ENCODE data around the gene METTL2B.

METTL2B gene

DNA sequence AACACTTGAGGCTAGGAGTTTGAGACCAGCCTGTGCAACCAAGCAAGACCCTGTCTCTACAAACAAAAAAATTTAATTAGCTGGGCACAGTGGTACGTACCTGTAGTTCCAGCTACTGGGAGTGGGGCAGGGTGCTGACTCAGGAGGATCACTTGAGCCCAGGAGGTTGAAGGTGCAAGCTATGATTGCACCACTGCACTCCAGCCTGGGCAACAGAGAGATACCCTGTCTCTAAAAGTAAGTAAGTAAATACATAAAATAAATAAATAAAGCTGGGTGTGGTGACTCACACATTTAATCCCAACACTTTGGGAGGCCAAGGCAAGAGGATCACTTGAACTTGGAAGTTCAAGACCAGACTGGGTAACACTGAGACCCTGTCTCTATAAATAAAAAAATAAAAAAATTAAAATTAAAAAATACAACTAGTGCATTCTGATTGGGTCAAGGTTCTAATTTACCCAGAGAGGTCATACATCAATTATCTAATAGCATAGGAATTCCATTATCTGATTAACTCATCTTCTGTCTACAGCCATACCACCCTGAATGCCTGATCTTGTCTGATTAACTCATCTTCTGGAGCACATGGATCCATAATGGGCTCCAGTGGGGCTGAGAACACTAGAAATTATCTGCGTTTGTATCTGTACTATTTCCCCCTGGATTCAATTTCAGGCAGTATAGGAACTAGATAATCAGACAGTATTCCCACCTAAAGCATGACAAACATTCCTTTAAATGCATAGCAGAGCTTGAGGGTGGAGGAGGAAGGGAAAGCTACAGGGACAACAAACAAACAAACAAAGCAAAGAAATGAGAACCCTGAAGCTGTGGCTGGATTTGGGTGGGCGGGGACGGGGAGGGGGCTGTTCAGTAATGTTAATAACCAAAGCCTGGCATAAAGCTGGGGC is 41.9 kb upstream of the METTL2B start:
- intact Hi-C loops (cut with DNase I; ENCODE audit: low total_unique reads): no loop called here
- Histone ChIP-seq H3K4me1 (no peaks in the 10 kb centered on the region), H3K4me3 (no peak overlapping the region), H3K9me3 (no peaks in the 10 kb centered on the region), H3K36me3 (no peaks in the 10 kb centered on the region), H3K27ac (no peak overlapping the region), H3K27me3 (peaks cover 0 to 18% of the 10 kb centered on the region in 2 donors)
- no peak for DNase-seq
- TF ChIP-seq, protein P1, sequence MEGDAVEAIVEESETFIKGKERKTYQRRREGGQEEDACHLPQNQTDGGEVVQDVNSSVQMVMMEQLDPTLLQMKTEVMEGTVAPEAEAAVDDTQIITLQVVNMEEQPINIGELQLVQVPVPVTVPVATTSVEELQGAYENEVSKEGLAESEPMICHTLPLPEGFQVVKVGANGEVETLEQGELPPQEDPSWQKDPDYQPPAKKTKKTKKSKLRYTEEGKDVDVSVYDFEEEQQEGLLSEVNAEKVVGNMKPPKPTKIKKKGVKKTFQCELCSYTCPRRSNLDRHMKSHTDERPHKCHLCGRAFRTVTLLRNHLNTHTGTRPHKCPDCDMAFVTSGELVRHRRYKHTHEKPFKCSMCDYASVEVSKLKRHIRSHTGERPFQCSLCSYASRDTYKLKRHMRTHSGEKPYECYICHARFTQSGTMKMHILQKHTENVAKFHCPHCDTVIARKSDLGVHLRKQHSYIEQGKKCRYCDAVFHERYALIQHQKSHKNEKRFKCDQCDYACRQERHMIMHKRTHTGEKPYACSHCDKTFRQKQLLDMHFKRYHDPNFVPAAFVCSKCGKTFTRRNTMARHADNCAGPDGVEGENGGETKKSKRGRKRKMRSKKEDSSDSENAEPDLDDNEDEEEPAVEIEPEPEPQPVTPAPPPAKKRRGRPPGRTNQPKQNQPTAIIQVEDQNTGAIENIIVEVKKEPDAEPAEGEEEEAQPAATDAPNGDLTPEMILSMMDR (IDR thresholded peaks at IDR 0.05): no peak

DNA sequence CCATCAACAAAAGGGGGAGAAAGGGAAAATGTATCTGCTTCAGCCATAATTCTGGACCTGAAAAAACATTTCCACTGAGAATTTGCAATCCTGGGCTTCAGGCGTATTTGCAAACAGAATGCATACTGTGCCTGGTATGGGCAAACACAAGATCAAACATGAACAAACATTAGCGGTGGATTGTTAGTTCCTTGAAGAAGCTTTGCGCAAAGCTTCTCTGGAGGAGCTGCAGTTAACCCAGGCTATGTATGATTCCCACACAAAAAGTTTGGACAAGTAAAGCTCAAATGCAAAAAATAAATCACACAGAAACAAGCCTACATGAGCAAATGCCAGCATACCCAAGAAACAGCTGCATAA is 41.2 kb upstream of the METTL2B start:
- DNase-seq: no peak
- H3K36me3 ChIP-seq: no peaks in the 10 kb centered on the region
- no peak overlapping the region for H3K4me3 ChIP-seq
- H3K27ac ChIP-seq: no peak overlapping the region
- TF ChIP-seq, protein P1 (IDR thresholded peaks at IDR 0.05): no peak
- H3K9me3 ChIP-seq: no peaks in the 10 kb centered on the region
- H3K27me3 ChIP-seq: peaks cover 0 to 13% of the 10 kb centered on the region in 2 donors
- no peaks in the 10 kb centered on the region for H3K4me1 ChIP-seq
- intact Hi-C loops (cut with DNase I; ENCODE audit: low total_unique reads): no loop called here

DNA sequence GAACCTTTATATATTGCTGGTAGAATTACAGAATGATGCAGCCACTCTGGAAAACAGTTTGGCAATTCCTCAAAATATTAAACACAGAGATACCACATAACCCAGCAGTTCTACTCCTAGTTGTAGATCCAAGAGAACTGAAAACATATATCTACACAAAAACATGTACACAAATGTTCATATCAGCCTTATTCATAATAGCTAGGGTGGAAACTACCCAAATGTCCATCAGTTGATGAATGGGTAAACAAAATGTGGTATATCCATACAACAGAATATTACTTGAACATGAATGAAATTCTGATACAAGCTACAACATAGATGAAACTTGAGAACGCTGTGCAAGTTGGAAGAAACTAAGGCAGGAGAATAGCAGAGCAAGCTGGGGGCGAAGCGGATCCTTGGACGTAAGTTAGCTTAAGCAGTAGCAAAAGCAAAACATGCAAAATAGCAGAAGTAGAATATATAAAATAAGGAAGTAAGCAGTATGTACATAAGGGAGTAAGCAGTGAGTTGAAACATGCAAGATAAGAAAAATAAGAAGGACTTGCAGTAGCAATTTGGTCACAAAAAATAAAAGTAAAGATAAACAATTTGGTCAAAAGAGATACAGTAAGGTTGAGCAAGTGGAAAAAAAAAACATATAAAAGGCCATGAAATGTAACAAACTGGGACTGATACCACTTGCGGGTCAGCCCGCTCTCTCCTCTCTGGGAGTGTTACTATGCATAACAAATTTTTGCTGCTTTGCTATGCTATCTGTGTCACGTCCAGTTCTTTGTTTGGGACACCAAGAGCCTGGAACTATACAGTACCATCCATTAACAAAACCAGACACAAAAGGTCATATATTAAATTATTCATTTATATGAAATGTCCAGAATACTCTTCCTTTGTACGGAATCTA is 38.9 kb upstream of the METTL2B start:
- H3K4me1 ChIP-seq: no peaks in the 10 kb centered on the region
- peaks cover 0 to 3% of the 10 kb centered on the region in 2 donors for H3K27me3 ChIP-seq
- TF ChIP-seq, protein P1 (IDR thresholded peaks at IDR 0.05): no peak
- H3K36me3 ChIP-seq: no peaks in the 10 kb centered on the region
- H3K9me3 ChIP-seq: no peaks in the 10 kb centered on the region
- no peak overlapping the region for H3K4me3 ChIP-seq
- H3K27ac ChIP-seq: no peak overlapping the region
- intact Hi-C loops (cut with DNase I; ENCODE audit: low total_unique reads): no loop called here
- DNase-seq: no peak

DNA sequence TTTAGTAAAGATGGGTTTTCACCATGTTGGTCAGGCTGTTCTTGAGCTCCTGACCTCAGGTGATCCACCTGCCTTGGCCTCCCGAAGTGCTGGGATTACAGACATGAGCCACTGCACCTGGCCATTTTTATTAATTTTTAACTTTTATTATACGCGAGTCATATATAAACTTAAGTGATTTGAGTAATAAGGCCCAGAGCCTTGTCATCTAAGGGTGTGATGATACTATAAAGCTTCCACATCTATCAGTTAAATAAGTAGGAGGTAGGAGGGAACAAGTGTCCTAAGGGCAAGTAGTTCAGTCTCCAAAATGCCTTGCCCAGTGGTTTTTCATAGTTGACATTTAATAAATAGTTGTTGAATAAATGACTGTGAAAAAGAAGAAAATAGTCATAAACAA is 34.2 kb upstream of the METTL2B start:
- Histone ChIP-seq H3K36me3 (no peaks in the 10 kb centered on the region), H3K9me3 (no peaks in the 10 kb centered on the region), H3K4me1 (peaks cover 0 to 7% (median 3%) of the 10 kb centered on the region in 4 donors), H3K27me3 (no peaks in the 10 kb centered on the region), H3K27ac (no peak overlapping the region), H3K4me3 (no peak overlapping the region)
- TF ChIP-seq, protein P1 (IDR thresholded peaks at IDR 0.05): no peak
- intact Hi-C loops (cut with DNase I; ENCODE audit: low total_unique reads): no loop called here
- no peak for DNase-seq

DNA sequence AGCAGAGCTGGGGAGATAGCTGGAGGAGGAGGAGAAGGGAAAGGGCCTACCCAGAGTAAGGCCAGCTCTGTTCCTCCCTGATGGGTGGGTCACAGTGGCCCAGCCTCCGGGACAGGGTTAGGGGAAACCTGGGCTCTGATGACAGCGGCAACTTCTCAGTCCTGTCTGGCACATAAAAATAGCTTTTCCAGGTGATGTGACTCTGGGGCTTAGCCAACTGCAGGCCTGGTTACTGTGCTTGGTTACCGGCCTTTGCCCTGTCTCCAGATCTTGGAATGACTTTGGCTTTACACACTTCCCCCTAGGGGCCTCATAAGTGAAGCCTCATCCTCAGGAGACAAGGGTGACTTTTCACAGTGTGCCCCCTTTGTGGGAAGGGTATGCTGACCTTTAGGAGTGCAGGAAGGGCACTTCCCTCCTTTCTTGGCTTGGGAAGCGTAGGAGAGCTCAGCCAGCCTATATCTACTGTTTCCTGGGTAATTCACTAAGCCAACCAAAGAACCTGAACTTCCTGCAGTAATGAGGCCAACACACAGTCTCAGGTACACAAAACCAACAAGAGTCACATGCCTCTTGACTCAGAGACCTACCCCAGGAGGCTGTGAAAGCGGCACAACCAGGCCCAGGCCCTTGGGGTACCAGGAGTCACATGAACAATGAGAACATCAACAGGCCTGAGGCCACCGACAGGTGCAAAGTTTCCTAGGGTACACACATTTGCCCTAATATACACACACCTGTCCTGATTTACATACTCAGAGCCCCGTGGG is 32.5 kb upstream of the METTL2B start:
- no peak for DNase-seq
- intact Hi-C loops (cut with DNase I; ENCODE audit: low total_unique reads): no loop called here
- H3K36me3 ChIP-seq: no peaks in the 10 kb centered on the region
- no peaks in the 10 kb centered on the region for H3K27me3 ChIP-seq
- H3K4me1 ChIP-seq: peaks cover 0 to 7% (median 3%) of the 10 kb centered on the region in 4 donors
- no peak overlapping the region for H3K27ac ChIP-seq
- TF ChIP-seq, protein P1 (IDR thresholded peaks at IDR 0.05): no peak
- no peak overlapping the region for H3K4me3 ChIP-seq
- no peaks in the 10 kb centered on the region for H3K9me3 ChIP-seq

All from tibial artery (tissue), 4 donors.